ENCODE results near the gene KCNH1.

Gene KCNH1

DNA sequence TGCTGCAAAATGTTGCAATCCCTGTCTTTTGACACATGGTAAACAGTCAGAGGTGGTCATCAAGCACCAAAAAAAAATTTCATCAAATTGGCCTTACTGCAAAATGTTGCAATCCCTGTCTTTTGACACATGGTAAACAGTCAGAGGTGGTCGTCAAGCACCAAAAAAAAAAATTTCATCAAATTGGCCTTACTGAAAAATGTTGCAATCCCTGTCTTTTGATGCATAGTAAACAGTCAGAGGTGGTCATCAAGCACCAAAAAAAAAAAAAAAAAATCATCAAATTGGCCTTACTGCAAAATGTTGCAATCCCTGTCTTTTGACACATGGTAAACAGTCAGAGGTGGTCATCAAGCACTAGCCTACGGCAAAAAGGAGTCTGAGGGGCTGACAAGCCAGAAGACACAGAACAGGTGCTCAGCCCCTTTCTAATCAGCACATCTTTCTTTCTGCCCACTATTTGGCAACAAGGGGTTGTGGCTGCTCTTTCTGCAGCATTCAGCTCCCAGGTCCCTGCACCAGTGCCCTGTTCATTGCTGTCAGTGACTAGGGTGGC is 223.8 kb downstream of the KCNH1 start:
- no peak overlapping the region for H3K4me3 ChIP-seq (ENCODE audit: control insufficient read depth, low read depth, low read length)
- TF ChIP-seq CTCF (conservative IDR thresholded peaks at IDR 0.05; ENCODE audit: control insufficient read depth, insufficient read depth, low read depth, low read length), result no peak
- no peak for DNase-seq (ENCODE audit: low read depth)

- H3K4me3 ChIP-seq (ENCODE audit: control insufficient read depth, low read depth, low read length), result no peak overlapping the region
- no peak for TF ChIP-seq CTCF (conservative IDR thresholded peaks at IDR 0.05; ENCODE audit: control insufficient read depth, insufficient read depth, low read depth, low read length)
- no peak for DNase-seq (ENCODE audit: low read depth)
These were observed 225.2 kb downstream of the KCNH1 start for GRCh38 chr1:210908791-210909190.

- no peak for DNase-seq (ENCODE audit: low read depth)
- no peak overlapping the region for H3K4me3 ChIP-seq (ENCODE audit: control insufficient read depth, low read depth, low read length)
- TF ChIP-seq CTCF (conservative IDR thresholded peaks at IDR 0.05; ENCODE audit: control insufficient read depth, insufficient read depth, low read depth, low read length), result no peak
These were observed 225.7 kb downstream of the KCNH1 start for GRCh38 chr1:210908257-210908656.

GRCh38 chr1:210907251-210907805 is 226.6 kb downstream of the KCNH1 start:
- H3K4me3 ChIP-seq (ENCODE audit: control insufficient read depth, low read depth, low read length), result no peak overlapping the region
- TF ChIP-seq CTCF (conservative IDR thresholded peaks at IDR 0.05; ENCODE audit: control insufficient read depth, insufficient read depth, low read depth, low read length), result no peak
- no peak for DNase-seq (ENCODE audit: low read depth)

DNA sequence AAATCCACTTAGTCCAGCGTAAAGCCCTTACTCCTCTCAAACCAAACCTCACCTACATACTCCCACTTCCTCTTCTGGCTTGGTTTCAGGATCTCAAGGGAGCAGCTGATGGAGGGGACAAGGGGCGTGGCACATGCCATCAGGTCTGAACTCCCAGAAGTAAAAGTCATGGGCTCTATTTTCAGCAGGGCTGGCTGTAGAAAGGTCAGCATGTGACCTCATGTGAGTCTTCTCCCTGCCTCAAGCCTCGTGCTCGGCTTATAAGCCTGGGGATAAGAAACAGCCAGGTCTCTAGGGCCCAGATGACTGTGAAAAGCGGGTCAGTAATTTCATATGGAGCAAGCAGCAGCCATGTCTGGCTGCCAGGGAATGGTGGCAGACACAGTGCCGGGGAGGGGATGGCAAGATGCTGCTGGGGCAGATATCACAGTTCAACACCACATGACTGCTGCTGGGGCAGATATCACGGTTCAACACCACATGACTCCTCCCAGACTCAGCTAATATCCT is 227.9 kb downstream of the KCNH1 start:
- no peak for TF ChIP-seq CTCF (conservative IDR thresholded peaks at IDR 0.05; ENCODE audit: control insufficient read depth, insufficient read depth, low read depth, low read length)
- no peak for DNase-seq (ENCODE audit: low read depth)
- no peak overlapping the region for H3K4me3 ChIP-seq (ENCODE audit: control insufficient read depth, low read depth, low read length)

GRCh38 chr1:210905365-210905904 is 228.5 kb downstream of the KCNH1 start:
- TF ChIP-seq CTCF (conservative IDR thresholded peaks at IDR 0.05; ENCODE audit: control insufficient read depth, insufficient read depth, low read depth, low read length), result no peak
- no peak overlapping the region for H3K4me3 ChIP-seq (ENCODE audit: control insufficient read depth, low read depth, low read length)
- no peak for DNase-seq (ENCODE audit: low read depth)
